NB4 (cell line): Measurements from ENCODE around the gene NMT1.
"Not testable (repeated sequence)": the region's sequence is repeated elsewhere in the genome, so short reads cannot be mapped to it uniquely, and the experiment has no call there.

ENCODE experiments used
- DNase-seq: peaks from one replicate; pipeline ENCODE4 v3.0.0; 2010; ENCODE audit warnings: low read depth
- H3K4me3 ChIP-seq: one replicate; pipeline ENCODE4 v1.5.1; 2011; ENCODE audit warnings: mild to moderate bottlenecking, low read depth, low read length, moderate library complexity
- CTCF ChIP-seq: IDR thresholded peaks from one replicate; pipeline ENCODE4 v1.5.1; 2012; ENCODE audit warnings: low read depth, low read length
- MAX ChIP-seq: IDR thresholded peaks from 2 replicates; pipeline ENCODE4 v1.6.1; 2011; ENCODE audit warnings: low read depth, low read length
- MYC ChIP-seq: IDR thresholded peaks from 2 replicates; pipeline ENCODE4 v1.6.1; 2011; ENCODE audit warnings: low read depth, low read length
- POLR2A ChIP-seq: IDR thresholded peaks from 2 replicates; pipeline ENCODE4 v1.6.1; 2011; ENCODE audit warnings: mild to moderate bottlenecking; ENCODE audit not compliant: insufficient read length; ENCODE audit errors: extremely low read depth

NMT1 gene

GRCh38 chr17:45123930-45124796 lies 63.0 kb downstream of the NMT1 start:
- peak; percentile 98 for DNase-seq
- TF ChIP-seq MAX (no peak; the same call in 1 of the 2 replicates), POLR2A (peak; percentile 18), MYC (no peak), CTCF (no peak)
- H3K4me3 ChIP-seq: no peak overlapping the region

DNA sequence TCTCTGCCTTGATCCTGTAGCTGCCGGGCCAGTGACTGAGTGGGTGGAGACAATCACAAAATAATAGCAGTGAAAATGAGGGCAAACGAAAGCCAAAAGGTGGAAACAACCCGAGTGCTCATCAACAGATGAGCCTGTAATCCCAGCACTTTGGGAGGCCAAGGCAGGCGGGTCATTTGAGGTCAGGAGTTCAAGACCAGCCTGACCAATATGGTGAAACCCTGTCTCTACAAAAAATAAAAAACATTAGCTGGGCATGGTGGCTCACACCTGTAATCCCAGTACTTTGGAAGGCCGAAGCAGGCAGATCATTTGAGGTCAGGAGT lies 63.6 kb downstream of the NMT1 start:
- not testable (repeated sequence) for H3K4me3 ChIP-seq, DNase-seq

DNA sequence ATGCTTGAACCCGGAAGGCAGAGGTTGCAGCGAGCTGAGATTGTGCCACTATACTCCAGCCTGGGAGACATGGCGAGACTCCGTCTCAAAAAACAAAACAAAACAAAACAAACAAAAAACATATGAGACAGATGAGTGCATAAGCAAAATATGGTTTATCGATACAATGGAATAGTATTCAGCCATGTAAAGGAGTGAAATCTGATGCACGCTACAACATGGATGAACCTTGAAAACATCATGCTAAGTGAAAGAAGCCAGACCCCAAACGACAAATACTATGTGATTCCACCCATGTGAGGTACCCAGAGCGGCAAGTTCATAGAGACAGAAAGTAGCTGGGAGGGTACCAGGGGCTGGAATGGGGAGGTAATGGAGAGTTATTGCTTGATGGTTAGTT lies 64.4 kb downstream of the NMT1 start:
- TF ChIP-seq MYC (no peak), POLR2A (no peak), MAX (no peak), CTCF (no peak)
- no peak for DNase-seq
- H3K4me3 ChIP-seq: no peak overlapping the region

DNA sequence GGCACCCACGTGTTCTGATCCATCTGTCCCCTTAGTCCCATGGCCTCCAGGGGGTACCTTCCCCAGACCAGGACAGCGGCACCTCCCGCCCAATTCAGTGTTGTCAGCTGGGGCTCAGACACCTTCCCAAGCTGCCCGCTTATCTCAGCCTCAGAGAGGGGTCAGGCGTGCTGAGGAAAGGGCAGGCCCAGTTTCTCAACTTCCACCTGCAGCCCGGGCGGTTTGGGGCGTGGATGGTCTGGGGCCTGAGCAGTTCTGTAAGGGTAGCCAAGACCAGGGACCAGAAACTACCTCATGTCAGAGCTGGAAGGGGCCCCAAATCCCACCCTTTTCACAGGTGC lies 66.1 kb downstream of the NMT1 start:
- TF ChIP-seq MYC (no peak), CTCF (no peak), MAX (no peak), POLR2A (no peak)
- DNase-seq: no peak
- no peak overlapping the region for H3K4me3 ChIP-seq

DNA sequence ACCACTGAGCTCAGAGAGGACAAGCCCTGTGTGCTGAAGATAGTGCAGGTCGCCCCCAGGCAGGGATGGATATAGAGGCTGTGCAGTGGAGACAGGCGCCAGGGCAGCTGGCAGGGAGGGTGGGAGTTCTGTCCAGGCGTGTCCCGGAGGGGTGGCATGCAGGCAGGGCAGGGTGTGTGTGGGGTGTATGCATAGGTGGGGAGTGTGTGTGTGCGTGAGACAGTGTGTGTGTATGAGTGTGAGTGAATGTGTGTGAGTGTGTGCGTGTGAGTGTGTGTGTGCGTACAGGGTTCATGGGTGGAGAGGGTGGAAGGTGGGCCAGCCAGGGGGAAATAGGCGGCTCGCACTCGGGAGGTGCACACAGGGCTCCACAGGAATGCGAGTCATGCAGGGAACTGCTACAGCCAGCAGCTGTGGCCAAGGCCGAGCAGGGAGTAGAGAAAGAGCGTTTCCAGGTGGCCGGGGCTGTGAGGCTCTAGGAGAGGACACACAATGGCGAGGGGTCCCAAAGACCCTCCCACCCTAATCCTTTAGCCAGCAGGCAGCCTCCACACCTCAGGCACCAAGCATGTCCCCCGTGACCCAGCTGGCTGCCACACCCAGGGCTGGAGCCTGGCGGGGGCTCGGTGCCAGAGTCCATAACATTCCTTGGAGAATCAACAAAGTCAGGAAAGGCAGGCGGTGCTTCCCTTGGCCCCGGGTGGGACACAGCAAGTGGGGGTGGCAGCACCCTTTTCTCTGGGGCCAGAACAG lies 66.6 kb downstream of the NMT1 start:
- no peak for DNase-seq
- no peak overlapping the region for H3K4me3 ChIP-seq

More for the DNA sequence above, 66.6 kb downstream of the NMT1 start:
- TF ChIP-seq CTCF: no peak
- no peak for TF ChIP-seq MAX
- no peak for TF ChIP-seq POLR2A
- no peak for TF ChIP-seq MYC
